Measurements from ENCODE around the gene PEX7.
"Not testable (repeated sequence)": the region's sequence is repeated elsewhere in the genome, so short reads cannot be mapped to it uniquely, and the experiment has no call there.

PEX7 gene

GRCh38 chr6:136822376-136823127 lies at the start of gene PEX7:
PEX7 (plus strand) TSS chr6:136822592; CDS start chr6:136822666, 74 bp downstream.
- DNase-seq, result peak; percentile 76 to 97 (median 88)

- DNase-seq, result no peak
Observed at GRCh38 chr6:136772685-136773472, 49.5 kb upstream of the PEX7 start.

GRCh38 chr6:136773473-136773796 lies 49.0 kb upstream of the PEX7 start:
- DNase-seq, result no peak

- no peak for DNase-seq
Observed at GRCh38 chr6:136774228-136775041, 48.0 kb upstream of the PEX7 start.

GRCh38 chr6:136775081-136775480 lies 47.3 kb upstream of the PEX7 start:
- DNase-seq, result no peak

- no peak for DNase-seq
Observed at GRCh38 chr6:136775548-136775947, 46.8 kb upstream of the PEX7 start.

GRCh38 chr6:136777651-136778050 lies 44.7 kb upstream of the PEX7 start:
- no peak for DNase-seq

- no peak for DNase-seq
Observed at GRCh38 chr6:136779682-136780081, 42.7 kb upstream of the PEX7 start.

GRCh38 chr6:136780972-136781371 lies 41.4 kb upstream of the PEX7 start:
- no peak for DNase-seq

- peak in 1 of 6 experiments; percentile 5 for DNase-seq
Observed at GRCh38 chr6:136782021-136782770, 40.2 kb upstream of the PEX7 start.

GRCh38 chr6:136783021-136783420 lies 39.4 kb upstream of the PEX7 start:
- DNase-seq, result no peak

- DNase-seq, result no peak
Observed at GRCh38 chr6:136783495-136784270, 38.7 kb upstream of the PEX7 start.

GRCh38 chr6:136784271-136784664 lies 38.1 kb upstream of the PEX7 start:
- DNase-seq, result no peak

GRCh38 chr6:136784910-136785746 lies 37.3 kb upstream of the PEX7 start:
- peak in 2 of 6 experiments; percentile 12 to 27 for DNase-seq

GRCh38 chr6:136786658-136787057 lies 35.7 kb upstream of the PEX7 start:
- no peak for DNase-seq

GRCh38 chr6:136787726-136788068 lies 34.7 kb upstream of the PEX7 start:
- DNase-seq, result no peak

GRCh38 chr6:136788069-136788902 lies 34.1 kb upstream of the PEX7 start:
- DNase-seq, result peak in 3 of 6 experiments; percentile 34 to 51 (median 50)

GRCh38 chr6:136789440-136789839 lies 33.0 kb upstream of the PEX7 start:
- DNase-seq, result not testable (repeated sequence)

- no peak for DNase-seq
Observed at GRCh38 chr6:136790411-136791295, 31.7 kb upstream of the PEX7 start.
